Measurements from ENCODE around the gene DNMT3A.

Gene DNMT3A

DNA sequence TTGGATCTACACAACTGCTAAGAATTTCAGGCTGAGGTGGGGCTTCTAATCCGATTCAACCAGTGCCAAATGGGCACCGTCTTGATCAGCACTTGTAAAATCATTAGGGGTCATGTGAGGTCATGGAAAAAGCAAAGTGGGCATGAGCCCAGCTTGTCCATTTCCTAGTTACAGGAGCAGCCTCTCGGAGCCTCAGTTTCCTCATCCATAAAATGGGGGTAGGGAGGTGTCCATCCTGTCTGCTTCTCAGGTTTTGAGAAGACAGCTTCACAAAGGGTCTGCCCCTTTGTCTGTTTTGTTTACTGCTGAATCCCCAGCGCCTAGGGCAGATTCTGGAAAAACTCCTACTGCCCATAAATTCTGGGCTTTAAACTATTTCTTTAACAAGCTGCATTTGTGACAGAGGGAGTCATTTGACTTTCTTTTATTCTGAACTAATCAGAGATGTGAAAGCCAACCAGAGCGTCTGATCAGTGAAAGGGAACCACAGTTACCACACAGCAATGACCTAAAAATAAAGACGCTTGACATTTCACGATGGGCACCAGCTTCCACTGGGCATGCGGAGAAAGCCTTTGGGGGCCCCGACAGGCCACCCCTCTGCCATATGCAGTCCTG, 38.9 kb downstream of the DNMT3A start:
- TF ChIP-seq ZFX (IDR thresholded peaks at IDR 0.05) = no peak
- TF ChIP-seq, protein P1, sequence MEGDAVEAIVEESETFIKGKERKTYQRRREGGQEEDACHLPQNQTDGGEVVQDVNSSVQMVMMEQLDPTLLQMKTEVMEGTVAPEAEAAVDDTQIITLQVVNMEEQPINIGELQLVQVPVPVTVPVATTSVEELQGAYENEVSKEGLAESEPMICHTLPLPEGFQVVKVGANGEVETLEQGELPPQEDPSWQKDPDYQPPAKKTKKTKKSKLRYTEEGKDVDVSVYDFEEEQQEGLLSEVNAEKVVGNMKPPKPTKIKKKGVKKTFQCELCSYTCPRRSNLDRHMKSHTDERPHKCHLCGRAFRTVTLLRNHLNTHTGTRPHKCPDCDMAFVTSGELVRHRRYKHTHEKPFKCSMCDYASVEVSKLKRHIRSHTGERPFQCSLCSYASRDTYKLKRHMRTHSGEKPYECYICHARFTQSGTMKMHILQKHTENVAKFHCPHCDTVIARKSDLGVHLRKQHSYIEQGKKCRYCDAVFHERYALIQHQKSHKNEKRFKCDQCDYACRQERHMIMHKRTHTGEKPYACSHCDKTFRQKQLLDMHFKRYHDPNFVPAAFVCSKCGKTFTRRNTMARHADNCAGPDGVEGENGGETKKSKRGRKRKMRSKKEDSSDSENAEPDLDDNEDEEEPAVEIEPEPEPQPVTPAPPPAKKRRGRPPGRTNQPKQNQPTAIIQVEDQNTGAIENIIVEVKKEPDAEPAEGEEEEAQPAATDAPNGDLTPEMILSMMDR (conservative IDR thresholded peaks at IDR 0.05) = no peak
- no peak overlapping the region for H3K27ac ChIP-seq

DNA sequence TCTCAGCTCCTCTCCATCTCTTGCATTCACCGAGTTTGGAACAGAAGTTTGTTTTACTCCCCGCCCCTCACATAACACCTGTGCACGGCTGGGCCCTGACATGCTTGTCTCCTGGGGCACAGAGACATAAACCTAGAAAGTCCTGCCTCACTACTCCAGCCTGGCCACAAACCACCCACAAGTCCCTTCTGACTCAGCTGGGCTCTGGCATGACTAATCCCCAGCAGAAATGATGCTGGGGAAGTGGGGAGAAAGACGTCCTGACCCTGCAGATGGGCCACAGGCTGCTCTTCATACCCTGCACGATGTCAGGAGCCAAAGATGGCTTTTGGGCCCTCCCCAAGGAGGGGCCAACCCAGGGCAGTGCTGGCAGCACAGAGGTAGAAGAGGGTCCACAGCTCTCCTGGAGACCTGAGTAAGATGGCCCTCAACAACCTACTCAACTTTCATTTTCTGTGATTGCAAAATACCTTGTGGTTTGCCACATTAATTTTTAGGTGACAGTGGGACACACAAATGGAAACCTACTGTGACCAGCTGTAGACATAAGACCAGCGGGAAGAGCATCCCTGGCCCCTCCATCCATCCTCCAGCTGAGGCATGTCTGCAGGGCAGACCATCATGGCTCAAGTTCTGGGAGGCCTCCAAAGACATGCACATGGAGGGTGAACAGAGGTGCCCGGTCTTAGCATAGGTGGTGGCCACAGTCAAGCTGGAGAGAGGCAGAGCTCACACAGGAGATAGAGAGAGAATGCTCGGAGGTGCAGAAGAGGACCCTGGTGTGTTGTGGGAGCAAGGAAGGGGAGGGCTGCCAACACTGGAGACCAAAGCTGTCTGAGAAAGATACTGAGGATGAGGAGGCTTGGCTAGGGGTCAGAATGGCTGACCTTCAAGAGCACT, 40.0 kb downstream of the DNMT3A start:
- H3K27ac ChIP-seq = no peak overlapping the region
- no peak for TF ChIP-seq ZFX (IDR thresholded peaks at IDR 0.05)
- TF ChIP-seq, protein P1 (conservative IDR thresholded peaks at IDR 0.05) = no peak

DNA sequence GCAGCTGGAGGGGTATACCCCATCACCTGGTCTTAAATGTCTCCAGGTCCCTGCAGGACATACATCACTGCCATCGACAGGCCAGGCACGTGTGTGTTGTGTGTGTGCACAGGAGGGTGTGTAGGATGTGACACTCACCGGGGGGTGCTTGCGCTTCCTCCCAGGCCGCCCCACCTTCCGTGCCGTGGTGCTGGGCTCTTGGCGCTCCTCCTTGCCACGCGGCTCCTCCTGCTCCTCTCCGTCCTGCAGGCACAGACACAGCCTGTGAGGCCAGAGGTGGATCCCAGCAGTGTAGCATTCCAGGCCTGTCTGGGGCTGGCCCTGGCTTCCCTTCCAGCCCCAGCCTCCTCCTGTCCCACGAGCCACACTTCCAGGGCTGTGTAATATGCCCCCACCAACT, 41.7 kb downstream of the DNMT3A start:
- no peak overlapping the region for H3K27ac ChIP-seq
- TF ChIP-seq, protein P1 (conservative IDR thresholded peaks at IDR 0.05) = no peak
- TF ChIP-seq ZFX (IDR thresholded peaks at IDR 0.05) = no peak

DNA sequence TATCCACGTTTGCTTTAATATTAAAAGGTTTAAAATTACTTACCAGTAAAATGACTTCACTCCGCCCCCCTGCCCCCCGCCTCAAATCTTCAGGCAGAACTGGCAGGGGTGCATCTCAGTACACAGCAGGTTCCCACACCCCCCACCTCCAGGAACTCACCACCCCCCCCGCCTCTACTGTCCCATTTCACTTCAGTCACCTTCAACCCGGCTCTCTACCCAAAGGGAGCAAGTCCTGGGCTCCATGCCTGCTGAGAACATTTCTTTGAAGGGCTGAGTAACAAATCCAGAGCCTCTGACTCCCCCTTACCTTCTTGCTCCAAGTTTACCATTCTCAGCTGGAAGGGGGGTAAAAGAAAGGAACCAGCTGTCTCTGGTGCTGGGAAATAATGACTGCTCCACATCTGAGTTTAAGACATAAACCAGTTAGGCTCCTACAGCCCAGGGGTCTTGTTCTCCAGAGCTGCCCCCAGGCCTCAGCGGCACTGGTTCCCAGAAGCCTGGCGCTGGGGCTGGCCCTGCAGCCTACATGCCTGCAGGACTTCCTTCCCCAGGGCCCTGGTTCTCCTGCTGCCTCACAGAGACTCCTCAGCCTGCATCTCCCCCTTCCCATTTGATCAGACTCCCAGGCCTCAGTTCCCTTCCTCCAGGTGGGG, 42.8 kb downstream of the DNMT3A start:
- H3K27ac ChIP-seq = no peak overlapping the region
- no peak for TF ChIP-seq ZFX (IDR thresholded peaks at IDR 0.05)
- TF ChIP-seq, protein P1 (conservative IDR thresholded peaks at IDR 0.05) = no peak

DNA sequence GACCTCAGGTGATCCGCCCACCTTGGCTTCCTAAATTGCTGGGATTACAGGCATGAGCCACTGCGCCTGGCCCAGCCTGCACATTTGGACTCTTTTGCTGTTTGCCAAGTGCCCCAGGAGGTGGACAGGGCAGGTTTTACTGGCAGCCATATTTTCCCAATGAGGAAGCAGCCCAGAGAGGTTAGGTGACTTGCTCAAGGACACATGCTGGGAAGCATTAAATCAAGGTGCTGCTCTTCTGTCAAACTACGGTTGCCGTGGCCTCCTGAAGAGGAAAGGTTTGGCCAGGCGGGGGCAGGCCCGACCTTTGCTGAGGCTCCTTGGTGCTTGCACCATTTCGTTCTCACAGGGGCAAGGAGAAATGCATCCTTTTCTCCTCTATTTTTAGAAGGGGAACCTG, 44.0 kb downstream of the DNMT3A start:
- H3K27ac ChIP-seq = no peak overlapping the region
- no peak for TF ChIP-seq ZFX (IDR thresholded peaks at IDR 0.05)
- TF ChIP-seq, protein P1 (conservative IDR thresholded peaks at IDR 0.05) = no peak

DNA sequence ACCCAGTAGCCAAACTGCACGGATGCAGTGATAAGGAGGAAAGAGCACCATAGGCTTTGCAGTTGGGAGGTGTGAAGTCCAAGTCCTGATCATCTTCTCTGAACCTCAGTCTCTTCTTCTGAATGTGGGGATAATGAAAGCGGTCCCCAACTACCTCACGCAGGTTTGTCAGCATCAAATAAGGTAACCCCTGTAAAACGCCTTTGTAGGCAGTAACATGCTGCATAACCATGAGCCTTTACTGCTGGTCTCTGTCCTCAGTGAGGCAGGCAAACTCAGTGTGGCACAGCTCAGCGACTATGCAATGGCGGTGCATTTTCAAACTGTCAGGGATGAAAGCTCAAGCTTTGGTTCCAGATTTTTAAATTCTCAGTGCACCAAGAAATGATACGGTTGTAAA, 46.1 kb downstream of the DNMT3A start:
- peak overlapping the region; percentile 57 for H3K27ac ChIP-seq
- TF ChIP-seq, protein P1 (conservative IDR thresholded peaks at IDR 0.05) = no peak
- no peak for TF ChIP-seq ZFX (IDR thresholded peaks at IDR 0.05)

Measured in C4-2B (cell line).